Measurements from ENCODE around the gene SNTG2.

- TF ChIP-seq CTCF (conservative IDR thresholded peaks at IDR 0.05; ENCODE audit: low read length) (peak; percentile 50), EZH2phosphoT487 (IDR thresholded peaks at IDR 0.05; ENCODE audit: borderline replicate concordance) (no peak)
Measured at GRCh38 chr2:1070601-1071000, 120.0 kb downstream of the SNTG2 start.
